SK-N-MC (cell line): ENCODE measurements around the gene S1PR4.

Source experiments
- EZH2 ChIP-seq: fragments of 200-600 bp; sonication (generic); IDR thresholded peaks from one replicate; pipeline ENCODE4 v1.6.1; 2017; ENCODE audit warnings: antibody characterized with exemption
- POLR2AphosphoS5 ChIP-seq: IDR thresholded peaks from 2 replicates; pipeline ENCODE4 v1.6.1; 2012; ENCODE audit warnings: mild to moderate bottlenecking, low read depth, low read length, borderline replicate concordance

GRCh38 chr19:3196064-3196932, 17.7 kb downstream of the S1PR4 start:
- no peak for TF ChIP-seq EZH2
- TF ChIP-seq POLR2AphosphoS5 = no peak
